ENCODE data around the gene SVIL. TPM values are rescaled to one million over a fixed set of nuclear protein-coding genes. Genes with fewer than 3 reads are reported as not detected.
"Not testable (repeated sequence)": the region's sequence is repeated elsewhere in the genome, so short reads cannot be mapped to it uniquely, and the experiment has no call there.

Gene SVIL
- total and polyA plus RNA-seq, 2 of the 13 experiments (the other 11 are each of a cell fraction or from before 2014, with no cell fraction given), result 3.9 to 12.1 TPM

DNA sequence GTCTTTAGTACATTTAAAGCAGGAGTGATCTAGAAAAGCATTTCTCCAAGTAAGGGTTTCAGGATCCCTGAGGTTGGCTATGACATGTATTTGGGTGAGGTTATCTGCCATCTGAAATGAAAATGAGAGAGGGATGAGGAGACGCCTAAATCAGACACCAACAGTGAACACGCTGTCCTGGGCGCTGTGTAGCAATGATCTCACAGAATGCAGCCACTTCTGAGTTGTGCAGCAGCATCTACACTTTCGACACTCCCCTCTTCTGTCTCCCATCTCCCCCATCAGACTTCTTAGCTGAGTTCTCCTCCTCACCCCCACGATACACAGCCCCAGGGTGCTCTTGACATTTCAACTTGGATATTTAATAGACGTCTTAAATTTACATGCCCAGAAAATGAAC, 95.4 kb downstream of the SVIL start (continued):
- TF ChIP-seq ZNF292 (CRISPR knock-in tag; IDR thresholded peaks at IDR 0.05; ENCODE audit: borderline replicate concordance, low read depth) (no peak), EHMT2 (IDR thresholded peaks at IDR 0.05; ENCODE audit: borderline replicate concordance, low read depth, low read length) (no peak), POGZ (CRISPR knock-in tag; IDR thresholded peaks at IDR 0.05) (no peak), ZNF770 (CRISPR knock-in tag; IDR thresholded peaks at IDR 0.05) (no peak)

GRCh38 chr10:29537799-29538198, 97.0 kb downstream of the SVIL start:
- ATAC-seq (no peak), FAIRE-seq (no peak), DNase-seq (ENCODE audit: low spot score) (no peak)
- H3K79me2 ChIP-seq (ENCODE audit: insufficient read depth, low read length), result no peaks in the 10 kb centered on the region
- H3K27ac ChIP-seq (ENCODE audit: extremely low read length, insufficient read depth, low read length), result no peak overlapping the region
- H3K9me3 ChIP-seq (ENCODE audit: low read length), result no peaks in the 10 kb centered on the region
- in situ Hi-C loops (cut with HindIII; ENCODE audit: extremely low pct_ligation_motif_present, low pct_unique_long_range_greater_than_20kb) (no loop called here), intact Hi-C loops (cut with micrococcal nuclease; ENCODE audit: unreplicated experiment) (loop anchor here (5.0 kb wide), 1 partner anchor 55 kb away; no protein-coding TSS in a partner anchor)
- POLR2A ChIA-PET, result no interaction called here
- peaks cover 34% of the 10 kb centered on the region for H3K4me1 ChIP-seq (ENCODE audit: insufficient read depth, low read length)
- H3K9ac ChIP-seq (ENCODE audit: insufficient read depth, low read depth, low read length), result no peak overlapping the region
- BruUV-seq (replicated peaks), result no TSS peak
- H3K4me2 ChIP-seq (ENCODE audit: low read depth, low read length), result no peak overlapping the region
- TF ChIP-seq GMEB2 (CRISPR knock-in tag; IDR thresholded peaks at IDR 0.05; ENCODE audit: low read depth) (no peak), GZF1 (CRISPR knock-in tag; IDR thresholded peaks at IDR 0.05) (no peak)
- TF ChIP-seq, protein P1, sequence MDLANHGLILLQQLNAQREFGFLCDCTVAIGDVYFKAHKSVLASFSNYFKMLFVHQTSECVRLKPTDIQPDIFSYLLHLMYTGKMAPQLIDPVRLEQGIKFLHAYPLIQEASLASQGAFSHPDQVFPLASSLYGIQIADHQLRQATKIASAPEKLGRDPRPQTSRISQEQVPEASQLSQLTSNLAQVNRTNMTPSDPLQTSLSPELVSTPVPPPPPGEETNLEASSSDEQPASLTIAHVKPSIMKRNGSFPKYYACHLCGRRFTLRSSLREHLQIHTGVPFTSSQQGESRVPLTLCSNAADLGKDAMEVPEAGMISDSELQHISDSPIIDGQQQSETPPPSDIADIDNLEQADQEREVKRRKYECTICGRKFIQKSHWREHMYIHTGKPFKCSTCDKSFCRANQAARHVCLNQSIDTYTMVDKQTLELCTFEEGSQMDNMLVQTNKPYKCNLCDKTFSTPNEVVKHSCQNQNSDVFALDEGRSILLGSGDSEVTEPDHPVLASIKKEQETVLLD (CRISPR knock-in tag; IDR thresholded peaks at IDR 0.05; ENCODE audit: low read depth), result no peak
- no peak overlapping the region for H2AFZ ChIP-seq (ENCODE audit: low read length)
- no peaks in the 10 kb centered on the region for H3K27me3 ChIP-seq (ENCODE audit: control insufficient read depth in 1 of 2, insufficient read depth in 2 of 2, low read length in 2 of 2)
- H3K4me3 ChIP-seq (replicated peaks in 1 of 3; ENCODE audit: insufficient read depth in 1 of 3, low read depth in 2 of 3, low read length in 3 of 3), result no peak overlapping the region
- H4K20me1 ChIP-seq (ENCODE audit: insufficient read depth, low read length), result no peaks in the 10 kb centered on the region
- CTCF ChIA-PET (ENCODE audit: low intra/inter-chr PET ratio, low total read pairs), result no interaction called here
- H3K36me3 ChIP-seq (replicated peaks in 1 of 2; ENCODE audit: control insufficient read depth in 1 of 2, insufficient read depth in 2 of 2, low read length in 2 of 2), result no peaks in the 10 kb centered on the region
- 89% methylated on average over 7 of the region's 7 CpGs for WGBS (ENCODE audit: low lambda C conversion rate)

GRCh38 chr10:29536691-29537090, 98.1 kb downstream of the SVIL start:
- H3K4me1 ChIP-seq (ENCODE audit: insufficient read depth, low read length), result peaks cover 34% of the 10 kb centered on the region
- H3K4me3 ChIP-seq (replicated peaks in 1 of 3; ENCODE audit: insufficient read depth in 1 of 3, low read depth in 2 of 3, low read length in 3 of 3); ATAC-seq; H3K27me3 ChIP-seq (ENCODE audit: control insufficient read depth in 1 of 2, insufficient read depth in 2 of 2, low read length in 2 of 2); H3K4me2 ChIP-seq (ENCODE audit: low read depth, low read length); H3K36me3 ChIP-seq (replicated peaks in 1 of 2; ENCODE audit: control insufficient read depth in 1 of 2, insufficient read depth in 2 of 2, low read length in 2 of 2); BruUV-seq (replicated peaks); H2AFZ ChIP-seq (ENCODE audit: low read length); POLR2A ChIA-PET; H4K20me1 ChIP-seq (ENCODE audit: insufficient read depth, low read length); FAIRE-seq; in situ Hi-C loops (cut with HindIII; ENCODE audit: extremely low pct_ligation_motif_present, low pct_unique_long_range_greater_than_20kb); H3K27ac ChIP-seq (ENCODE audit: extremely low read length, insufficient read depth, low read length); H3K9me3 ChIP-seq (ENCODE audit: low read length); H3K9ac ChIP-seq (ENCODE audit: insufficient read depth, low read depth, low read length); DNase-seq (ENCODE audit: low spot score); H3K79me2 ChIP-seq (ENCODE audit: insufficient read depth, low read length); CTCF ChIA-PET (ENCODE audit: low intra/inter-chr PET ratio, low total read pairs): not testable (repeated sequence)
- intact Hi-C loops (cut with micrococcal nuclease; ENCODE audit: unreplicated experiment), result loop anchor here (5.0 kb wide), 1 partner anchor 56 kb away; no protein-coding TSS in a partner anchor
- 95% methylated on average over 8 of the region's 8 CpGs for WGBS (ENCODE audit: low lambda C conversion rate)
